Erythroblast (primary cell): ENCODE results near the gene PWWP2B.

ENCODE experiments used
- GATA1 ChIP-seq: IDR thresholded peaks from 2 replicates; pipeline ENCODE4 v1.6.1; 2011; ENCODE audit warnings: low read depth, mild to moderate bottlenecking, control low read depth, low read length, moderate library complexity
- POLR2A ChIP-seq: IDR thresholded peaks from 2 replicates; pipeline ENCODE4 v1.6.1; 2011; ENCODE audit warnings: mild to moderate bottlenecking, low read length

- TF ChIP-seq POLR2A (no peak), GATA1 (no peak)
These were observed 59.2 kb downstream of the PWWP2B start for GRCh38 chr10:132455986-132456847.
